H7 (cell line): ENCODE data around the gene CLRN1. TPM values are rescaled to one million over a fixed set of nuclear protein-coding genes. Genes with fewer than 3 reads are reported as not detected.

Experiments
- DNase-seq: peaks from one replicate; pipeline ENCODE4 v3.0.0; 2012
- H3K27me3 ChIP-seq: 2 replicates; pipeline ENCODE4 v1.6.0; 2011; ENCODE audit warnings: mild to moderate bottlenecking, low read length; ENCODE audit not compliant: control insufficient read depth, insufficient read depth
- H3K36me3 ChIP-seq: replicated peaks from 2 replicates; pipeline ENCODE4 v1.5.1; 2011; ENCODE audit warnings: low read length; ENCODE audit not compliant: control insufficient read depth, insufficient read depth
- H3K4me3 ChIP-seq: 2 replicates; pipeline ENCODE4 v1.5.1; 2011; ENCODE audit warnings: low read depth, mild to moderate bottlenecking, control low read depth, low read length, moderate library complexity; ENCODE audit not compliant: insufficient read depth
- total RNA-seq: library from RNA; depleted of rRNA; stranded (reverse); fragments of >200 nt; shearing (Covaris generic); gene quantifications from 2 replicates; pipeline ENCODE4 v1.2.3, GENCODE V29; 2014

The CLRN1 gene
- total RNA-seq, 1 experiment from 2014 or later = 0.17 TPM

DNA sequence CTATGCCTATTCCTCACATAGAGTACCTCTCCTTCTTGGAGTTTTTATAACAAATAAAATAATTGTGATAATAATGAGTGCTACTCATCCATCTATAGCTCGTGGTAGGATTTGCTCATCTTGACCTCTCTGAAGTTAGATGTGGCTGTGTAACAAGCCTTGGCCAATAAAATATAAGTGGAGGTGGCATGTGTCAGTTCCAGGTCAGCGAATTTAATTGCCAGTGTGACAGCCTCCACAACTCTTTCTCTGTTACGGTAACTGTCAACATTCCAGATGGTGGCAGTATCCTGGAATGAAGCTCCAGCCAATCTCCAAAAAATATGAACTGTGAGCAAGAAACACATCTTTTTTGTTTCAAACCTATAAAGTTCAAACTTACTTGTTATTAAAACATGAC lies 13.8 kb downstream of the CLRN1 start:
- no peak overlapping the region for H3K4me3 ChIP-seq
- H3K27me3 ChIP-seq = no peaks in the 10 kb centered on the region
- no peak for DNase-seq
- no peaks in the 10 kb centered on the region for H3K36me3 ChIP-seq

- DNase-seq = no peak
- Histone ChIP-seq H3K27me3 (no peaks in the 10 kb centered on the region), H3K4me3 (no peak overlapping the region)
Measured at GRCh38 chr3:150956376-150956775, 16.2 kb downstream of the CLRN1 start.

GRCh38 chr3:150951923-150952322 lies 20.6 kb downstream of the CLRN1 start:
- H3K4me3 ChIP-seq = no peak overlapping the region
- no peak for DNase-seq
- no peaks in the 10 kb centered on the region for H3K27me3 ChIP-seq
- H3K36me3 ChIP-seq = no peaks in the 10 kb centered on the region

More at GRCh38 chr3:150956376-150956775, 16.2 kb downstream of the CLRN1 start:
- H3K36me3 ChIP-seq = no peaks in the 10 kb centered on the region

GRCh38 chr3:150945226-150946032 lies 27.1 kb downstream of the CLRN1 start:
- Histone ChIP-seq H3K36me3 (no peaks in the 10 kb centered on the region), H3K4me3 (no peak overlapping the region), H3K27me3 (no peaks in the 10 kb centered on the region)
- DNase-seq = no peak

DNA sequence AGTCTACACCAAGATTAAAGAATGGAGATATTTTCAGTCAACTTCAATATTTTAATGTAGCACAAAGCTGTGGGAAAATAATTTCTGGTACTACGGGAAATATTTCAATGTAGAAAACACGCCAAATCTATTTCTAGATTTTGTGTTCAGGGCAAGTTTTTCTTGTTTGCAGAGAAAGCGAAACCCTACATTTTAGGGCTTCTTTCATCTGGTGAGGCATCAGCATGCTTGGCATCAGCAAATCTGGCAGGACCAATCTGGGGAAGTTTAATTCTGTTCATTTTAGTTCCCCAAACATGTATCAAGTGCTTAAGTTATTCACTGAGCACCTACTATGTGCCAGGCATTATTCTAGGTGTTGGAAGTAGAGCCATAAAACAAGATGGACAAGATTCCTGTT lies 30.3 kb downstream of the CLRN1 start:
- Histone ChIP-seq H3K36me3 (no peaks in the 10 kb centered on the region), H3K27me3 (no peaks in the 10 kb centered on the region), H3K4me3 (no peak overlapping the region)
- no peak for DNase-seq

GRCh38 chr3:150936693-150937092 lies 35.8 kb downstream of the CLRN1 start:
- H3K4me3 ChIP-seq = no peak overlapping the region
- DNase-seq = no peak
- no peaks in the 10 kb centered on the region for H3K36me3 ChIP-seq
- H3K27me3 ChIP-seq = no peaks in the 10 kb centered on the region

GRCh38 chr3:150933473-150933995 lies 39.0 kb downstream of the CLRN1 start:
- no peaks in the 10 kb centered on the region for H3K27me3 ChIP-seq
- H3K4me3 ChIP-seq = no peak overlapping the region
- no peaks in the 10 kb centered on the region for H3K36me3 ChIP-seq
- no peak for DNase-seq

- Histone ChIP-seq H3K36me3 (no peaks in the 10 kb centered on the region), H3K27me3 (no peaks in the 10 kb centered on the region), H3K4me3 (no peak overlapping the region)
- DNase-seq = no peak
Measured at GRCh38 chr3:150931745-150932144, 40.8 kb downstream of the CLRN1 start.

- Histone ChIP-seq H3K27me3 (no peaks in the 10 kb centered on the region), H3K4me3 (no peak overlapping the region), H3K36me3 (no peaks in the 10 kb centered on the region)
- no peak for DNase-seq
Measured at GRCh38 chr3:150930839-150931238, 41.7 kb downstream of the CLRN1 start.

- H3K36me3 ChIP-seq = no peaks in the 10 kb centered on the region
- DNase-seq = no peak
- no peaks in the 10 kb centered on the region for H3K27me3 ChIP-seq
- no peak overlapping the region for H3K4me3 ChIP-seq
Measured at GRCh38 chr3:150928234-150928633, 44.3 kb downstream of the CLRN1 start.

DNA sequence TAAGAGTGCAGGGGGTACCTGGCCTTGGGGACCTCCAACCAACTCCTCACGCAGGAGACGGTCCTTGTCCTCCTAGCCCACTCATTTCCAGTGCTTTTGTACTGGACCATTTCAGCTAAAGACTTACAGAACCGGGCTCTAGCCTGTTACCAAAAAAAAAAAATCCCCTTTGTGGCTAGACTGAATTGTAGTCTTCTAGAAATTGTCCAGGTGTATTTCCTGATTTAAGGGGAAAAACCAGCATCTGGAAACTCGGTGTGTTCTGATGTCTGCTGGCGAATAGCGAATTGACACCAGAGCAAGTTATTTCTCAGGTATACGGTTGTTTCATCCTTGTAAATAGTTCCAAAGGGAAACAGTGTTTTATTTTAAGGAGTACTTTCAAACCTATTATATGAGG lies 46.2 kb downstream of the CLRN1 start:
- no peak overlapping the region for H3K4me3 ChIP-seq
- H3K36me3 ChIP-seq = no peaks in the 10 kb centered on the region
- no peaks in the 10 kb centered on the region for H3K27me3 ChIP-seq
- DNase-seq = no peak

DNA sequence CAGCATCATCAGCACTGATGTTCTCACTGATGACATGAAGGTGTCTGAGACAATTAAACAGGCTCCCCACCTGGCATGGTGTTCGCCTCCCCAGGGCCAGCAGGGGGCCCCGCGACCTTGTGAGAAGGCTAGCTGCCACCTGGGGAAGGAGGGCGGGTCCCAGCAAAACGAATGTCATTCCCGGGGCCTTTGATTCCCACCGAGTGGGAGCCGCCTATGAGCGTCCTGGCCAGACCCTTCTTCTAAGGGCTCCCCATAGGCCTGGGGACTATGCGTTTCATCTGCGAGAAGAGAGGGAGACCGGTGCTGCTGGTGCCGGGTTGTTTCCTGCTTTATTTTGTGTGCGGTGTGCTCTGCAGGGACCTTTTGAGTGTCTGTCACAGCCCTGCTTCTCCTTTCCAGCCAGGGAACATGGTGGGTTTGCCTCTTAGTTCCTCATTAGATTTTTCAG lies 46.8 kb downstream of the CLRN1 start:
- H3K36me3 ChIP-seq = no peaks in the 10 kb centered on the region
- no peaks in the 10 kb centered on the region for H3K27me3 ChIP-seq
- peak; percentile 70 for DNase-seq
- H3K4me3 ChIP-seq = no peak overlapping the region

GRCh38 chr3:150922611-150923010 lies 49.9 kb downstream of the CLRN1 start:
- H3K4me3 ChIP-seq = no peak overlapping the region
- no peaks in the 10 kb centered on the region for H3K36me3 ChIP-seq
- H3K27me3 ChIP-seq = no peaks in the 10 kb centered on the region
- peak; percentile 66 for DNase-seq

DNA sequence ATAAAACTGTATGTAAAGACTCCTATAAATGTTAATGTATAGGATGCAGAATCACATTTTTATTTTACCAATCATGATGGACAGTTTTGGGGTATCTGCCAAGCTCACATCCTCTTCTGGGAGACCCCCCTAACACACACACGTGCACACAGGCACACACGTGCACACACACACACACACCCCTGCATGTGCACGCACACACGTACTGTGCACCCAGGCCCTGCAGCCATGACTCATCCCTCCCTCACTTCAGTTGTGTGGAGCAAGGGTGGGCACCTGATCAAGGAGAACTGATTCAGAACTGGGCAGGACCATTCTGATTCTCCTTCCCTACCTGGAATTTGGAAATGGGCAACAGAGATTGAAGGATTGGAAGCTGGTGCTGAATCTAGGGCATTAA lies 51.3 kb downstream of the CLRN1 start:
- no peak overlapping the region for H3K4me3 ChIP-seq
- H3K27me3 ChIP-seq = no peaks in the 10 kb centered on the region; the same call in 1 of the 2 replicates
- DNase-seq = no peak
- no peaks in the 10 kb centered on the region for H3K36me3 ChIP-seq

DNA sequence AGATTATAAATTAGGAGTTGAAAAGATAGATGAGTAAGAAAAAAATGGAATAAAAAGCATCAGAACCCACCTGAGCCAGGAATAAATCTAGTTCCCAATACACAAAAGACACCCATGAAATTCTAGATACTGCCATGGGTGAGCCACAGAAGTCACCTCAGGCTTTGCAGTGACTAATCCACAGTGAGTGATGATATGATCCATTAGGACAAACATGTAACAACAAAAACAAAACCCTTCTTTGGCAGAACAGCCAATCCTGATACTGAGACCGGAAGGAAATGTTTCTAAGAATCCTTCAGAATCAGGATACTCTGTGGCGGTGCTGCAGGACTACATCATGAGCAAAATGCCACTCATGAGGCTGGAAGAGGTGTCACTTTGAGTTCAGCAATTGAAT lies 52.3 kb downstream of the CLRN1 start:
- no peaks in the 10 kb centered on the region for H3K36me3 ChIP-seq

More for the DNA sequence above, 52.3 kb downstream of the CLRN1 start:
- H3K4me3 ChIP-seq = no peak overlapping the region
- no peaks in the 10 kb centered on the region; the same call in 1 of the 2 replicates for H3K27me3 ChIP-seq
- no peak for DNase-seq
